Right lobe of liver (tissue), 6 donors: Measurements from ENCODE around the gene HS6ST2. TPM values are rescaled to one million over a fixed set of nuclear protein-coding genes. Genes with fewer than 3 reads are reported as not detected.

Experiments used
- ATAC-seq, 4 donors: fragments of 200-7000 bp; cut with Tn5 transposase; one replicate each; pipeline ENCODE4 v1.9.1; 2020; ENCODE audit warnings: mild to moderate bottlenecking in 4 of 4, moderate library complexity in 4 of 4
- DNase-seq, 3 donors: peaks; one replicate each; pipeline ENCODE4 v3.0.0-alpha.2; 2020
- H3K27ac ChIP-seq, 3 donors: fragments of 200-600 bp; one replicate each; pipeline ENCODE4 v1.8.0; 2022
- H3K27me3 ChIP-seq, 2 donors: fragments of 200-600 bp; one replicate each; pipeline ENCODE4 v1.8.0; 2022
- H3K36me3 ChIP-seq, 4 donors: fragments of 200-600 bp; sonication (generic) in 1 of 4; one replicate each; pipeline versions ENCODE4 v1.5.1 to v1.8.0; 2017 to 2022; ENCODE audit warnings: control low read depth in 1 of 4
- H3K4me1 ChIP-seq, 4 donors: fragments of 200-600 bp; sonication (generic) in 1 of 4; one replicate each; pipeline versions ENCODE4 v1.5.1 to v1.8.0; 2017 to 2022; ENCODE audit warnings: control low read depth in 1 of 4
- H3K4me3 ChIP-seq, 3 donors: fragments of 200-600 bp; one replicate each; pipeline ENCODE4 v1.8.0; 2022
- H3K9me3 ChIP-seq, 4 donors: fragments of 200-600 bp; sonication (generic) in 1 of 4; one replicate each; pipeline versions ENCODE4 v1.5.1 to v1.8.0; 2017 to 2022; ENCODE audit warnings: control low read depth in 1 of 4
- POLR2A ChIP-seq: fragments of 450-650 bp; IDR thresholded peaks from one replicate; pipeline ENCODE4 v1.6.1; 2017; ENCODE audit warnings: antibody characterized with exemption, mild to moderate bottlenecking
- WGBS: methylation state at CpG from one replicate; pipeline ENCODE4 v1.1.6; 2018; ENCODE audit warnings: low coverage, low lambda C conversion rate; ENCODE audit not compliant: insufficient coverage; ENCODE audit errors: missing lambda C conversion rate; 5-methylcytosine and 5-hydroxymethylcytosine counted together
- intact Hi-C, 2 donors: fragments of 100-400 bp; cut with DNase I; formaldehyde crosslinking; loops; one replicate each; pipeline versions ENCODE4 v1.11.2 to v1.14.1; 2022
- total RNA-seq, 6 experiments: library from RNA; depleted of rRNA in 2 of 6; stranded (reverse); fragments of >200 nt in 2 of 6; fragmentation: NEBNext Ultra II Directional in 3 of 6; extraction: Animal tissue kit (Norgen Biotek cat#: 25700) in 3 of 6; gene quantifications; one replicate each; pipeline versions ENCODE4 v1.1.0 to v1.2.4, GENCODE V29; 2016 to 2023
- TF ChIP-seq, protein P1 (sequence below), 4 donors: fragments of 200-600 bp in 3 of 4; fragments of 450-650 bp in 1 of 4; IDR thresholded peaks; one replicate each; pipeline versions ENCODE4 v1.5.1 to v1.8.0; 2016 to 2022; ENCODE audit warnings: antibody characterized with exemption in 4 of 4, mild to moderate bottlenecking in 2 of 4
- donor health status: DM: no; HTN: yes; CAD: no.
- donor health status: DM: no; HTN: no; CAD: no.
- donor health status: DM: no; HTN: no; CAD: no.
- donor health status: DM: no; HTN: yes; CAD: no.
- donor health status: DM: no; HTN: yes; CAD: no.

HS6ST2 gene
- total RNA-seq, 6 experiments from 2014 or later, result 0.09 TPM; not detected in 5

DNA sequence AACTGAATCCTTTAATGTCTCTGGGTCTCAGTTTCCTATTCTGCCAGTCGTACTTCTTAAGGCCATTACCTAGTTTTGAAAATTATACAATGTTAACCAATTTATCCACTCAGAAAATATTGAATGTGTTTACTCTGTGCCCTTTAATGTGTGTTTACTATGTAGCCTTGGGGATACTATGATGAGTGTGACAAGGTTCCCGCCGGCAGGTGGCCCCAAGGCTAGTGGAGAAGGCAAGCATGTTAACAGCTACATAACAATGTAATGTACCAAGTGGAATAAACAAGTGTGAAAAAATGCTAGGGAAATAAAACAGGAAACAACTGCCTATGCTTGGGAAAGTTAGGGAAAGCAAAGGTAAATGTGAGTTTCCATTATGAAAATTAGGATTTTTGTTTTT lies 282.3 kb downstream of the HS6ST2 start:
- intact Hi-C loops, result no loop called here
- Histone ChIP-seq H3K4me1 (no peaks in the 10 kb centered on the region), H3K27ac (no peak overlapping the region), H3K9me3 (no peaks in the 10 kb centered on the region), H3K36me3 (no peaks in the 10 kb centered on the region), H3K4me3 (no peak overlapping the region), H3K27me3 (peaks cover 0 to 3% of the 10 kb centered on the region in 2 donors)
- 48% methylated on average over 3 of the region's 3 CpGs for WGBS
- TF ChIP-seq POLR2A, result no peak
- TF ChIP-seq, protein P1, sequence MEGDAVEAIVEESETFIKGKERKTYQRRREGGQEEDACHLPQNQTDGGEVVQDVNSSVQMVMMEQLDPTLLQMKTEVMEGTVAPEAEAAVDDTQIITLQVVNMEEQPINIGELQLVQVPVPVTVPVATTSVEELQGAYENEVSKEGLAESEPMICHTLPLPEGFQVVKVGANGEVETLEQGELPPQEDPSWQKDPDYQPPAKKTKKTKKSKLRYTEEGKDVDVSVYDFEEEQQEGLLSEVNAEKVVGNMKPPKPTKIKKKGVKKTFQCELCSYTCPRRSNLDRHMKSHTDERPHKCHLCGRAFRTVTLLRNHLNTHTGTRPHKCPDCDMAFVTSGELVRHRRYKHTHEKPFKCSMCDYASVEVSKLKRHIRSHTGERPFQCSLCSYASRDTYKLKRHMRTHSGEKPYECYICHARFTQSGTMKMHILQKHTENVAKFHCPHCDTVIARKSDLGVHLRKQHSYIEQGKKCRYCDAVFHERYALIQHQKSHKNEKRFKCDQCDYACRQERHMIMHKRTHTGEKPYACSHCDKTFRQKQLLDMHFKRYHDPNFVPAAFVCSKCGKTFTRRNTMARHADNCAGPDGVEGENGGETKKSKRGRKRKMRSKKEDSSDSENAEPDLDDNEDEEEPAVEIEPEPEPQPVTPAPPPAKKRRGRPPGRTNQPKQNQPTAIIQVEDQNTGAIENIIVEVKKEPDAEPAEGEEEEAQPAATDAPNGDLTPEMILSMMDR (IDR thresholded peaks at IDR 0.05), result no peak
- ATAC-seq (no peak), DNase-seq (no peak)

DNA sequence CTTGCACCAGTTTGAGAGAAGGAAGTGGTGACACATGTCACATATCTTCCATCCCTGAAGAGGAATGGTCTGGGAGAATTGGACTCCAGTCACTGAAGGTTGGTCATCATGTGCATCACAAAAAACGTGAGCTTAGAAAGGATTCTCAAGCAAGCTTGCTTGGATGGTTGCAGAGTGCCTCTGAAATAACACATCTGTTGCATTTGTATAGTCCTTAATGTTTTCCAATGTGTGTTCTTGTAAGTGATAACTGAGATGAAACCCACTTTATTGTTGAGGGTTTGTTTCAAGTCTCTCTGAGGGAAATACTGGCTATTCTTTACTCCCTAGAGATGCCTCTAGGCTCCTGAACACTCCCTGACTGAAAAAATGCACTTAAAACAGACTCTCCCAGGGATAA lies 285.1 kb downstream of the HS6ST2 start:
- intact Hi-C loops, result no loop called here
- no peak overlapping the region for H3K27ac ChIP-seq
- no peak for DNase-seq
- H3K36me3 ChIP-seq, result no peaks in the 10 kb centered on the region
- no peak for ATAC-seq
- H3K4me3 ChIP-seq, result no peak overlapping the region
- no peaks in the 10 kb centered on the region for H3K4me1 ChIP-seq
- no peaks in the 10 kb centered on the region for H3K9me3 ChIP-seq
- peaks cover 0 to 3% of the 10 kb centered on the region in 2 donors for H3K27me3 ChIP-seq
- TF ChIP-seq POLR2A, result no peak
- TF ChIP-seq, protein P1 (IDR thresholded peaks at IDR 0.05), result no peak
- 20% methylated on average over 1 of the region's 1 CpG for WGBS

DNA sequence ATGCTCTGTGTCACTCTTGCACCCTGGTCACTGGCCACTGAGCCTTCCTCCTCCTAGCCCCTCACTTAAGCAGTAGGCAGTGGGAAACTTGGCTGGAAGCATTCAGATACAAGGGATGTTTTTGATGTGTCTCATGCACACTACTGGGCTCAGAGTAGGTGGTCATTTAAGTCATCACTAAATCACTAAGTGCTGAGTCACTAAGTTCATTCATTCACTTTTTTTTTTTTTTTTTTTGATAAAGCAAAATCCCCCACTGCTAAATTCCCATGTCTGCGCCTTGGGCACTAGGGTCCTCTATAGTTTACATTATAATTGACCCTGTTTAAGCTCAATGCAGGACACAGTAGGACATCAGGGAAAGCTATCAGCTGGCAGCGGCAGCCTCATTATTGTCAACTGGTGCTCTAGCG lies 287.2 kb downstream of the HS6ST2 start:
- no peaks in the 10 kb centered on the region for H3K4me1 ChIP-seq
- ATAC-seq, result no peak
- no peak overlapping the region for H3K4me3 ChIP-seq
- H3K27ac ChIP-seq, result no peak overlapping the region
- H3K9me3 ChIP-seq, result no peaks in the 10 kb centered on the region
- intact Hi-C loops, result no loop called here
- TF ChIP-seq, protein P1 (IDR thresholded peaks at IDR 0.05), result no peak
- TF ChIP-seq POLR2A, result no peak
- H3K36me3 ChIP-seq, result no peaks in the 10 kb centered on the region
- DNase-seq, result no peak
- H3K27me3 ChIP-seq, result no peaks in the 10 kb centered on the region
- 53% methylated on average over 3 of the region's 3 CpGs for WGBS

DNA sequence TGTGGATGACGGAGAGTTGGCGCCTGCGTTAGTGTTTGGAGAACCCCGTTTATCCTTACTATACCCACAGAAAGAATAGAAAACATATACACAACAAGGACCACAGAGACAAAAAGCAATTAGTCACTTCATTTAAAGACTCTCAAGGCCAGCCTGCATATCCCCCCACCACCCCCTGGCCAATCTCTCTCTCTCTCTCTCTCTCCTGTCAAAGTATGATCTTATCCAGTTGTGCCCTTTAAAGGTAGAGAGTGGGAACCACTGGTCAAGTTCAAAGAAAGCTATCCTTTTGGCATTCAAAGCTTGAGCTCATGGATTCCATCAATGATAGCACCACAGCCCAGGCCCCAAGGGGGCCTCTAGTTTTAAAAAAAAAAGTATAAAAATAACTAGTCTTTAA lies 289.3 kb downstream of the HS6ST2 start:
- H3K9me3 ChIP-seq, result no peaks in the 10 kb centered on the region
- H3K27me3 ChIP-seq, result peaks cover 0 to 4% of the 10 kb centered on the region in 2 donors
- no peak for TF ChIP-seq POLR2A
- TF ChIP-seq, protein P1 (IDR thresholded peaks at IDR 0.05), result no peak
- 75% methylated on average over 4 of the region's 4 CpGs for WGBS
- no peak overlapping the region for H3K4me3 ChIP-seq
- no peaks in the 10 kb centered on the region for H3K4me1 ChIP-seq
- ATAC-seq (no peak), DNase-seq (no peak)
- H3K36me3 ChIP-seq, result no peaks in the 10 kb centered on the region
- intact Hi-C loops, result no loop called here
- H3K27ac ChIP-seq, result no peak overlapping the region

DNA sequence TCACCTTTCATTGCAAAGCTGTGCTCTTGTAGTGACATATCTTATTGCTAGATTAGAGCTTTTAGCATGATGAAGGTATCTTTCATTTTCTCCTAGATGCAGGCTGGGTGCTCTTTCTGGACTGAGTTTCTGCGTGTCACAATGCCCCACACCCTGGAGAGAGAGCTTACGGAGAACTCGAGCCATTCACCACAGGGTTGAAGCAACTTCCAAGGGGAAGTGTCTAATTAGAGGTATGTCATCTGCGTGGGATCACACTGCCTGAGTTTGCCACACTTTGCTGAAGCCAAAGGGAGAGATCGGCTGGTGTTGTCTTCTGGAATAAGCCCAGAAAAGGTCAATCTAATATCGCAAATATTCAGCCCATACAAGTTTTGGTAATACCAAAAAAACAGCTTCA lies 290.3 kb downstream of the HS6ST2 start:
- peaks cover 0 to 5% of the 10 kb centered on the region in 2 donors for H3K27me3 ChIP-seq
- H3K36me3 ChIP-seq, result no peaks in the 10 kb centered on the region
- no peak for ATAC-seq
- no peak overlapping the region for H3K4me3 ChIP-seq
- DNase-seq, result no peak
- intact Hi-C loops, result no loop called here
- no peaks in the 10 kb centered on the region for H3K9me3 ChIP-seq
- 54% methylated on average over 6 of the region's 6 CpGs for WGBS
- TF ChIP-seq, protein P1 (IDR thresholded peaks at IDR 0.05), result no peak
- TF ChIP-seq POLR2A, result no peak
- H3K27ac ChIP-seq, result no peak overlapping the region
- no peaks in the 10 kb centered on the region for H3K4me1 ChIP-seq
